Stimulated activated CD4-positive, alpha-beta T cell treated with anti-CD3 and anti-CD28 coated beads, Interleukin-15, amount 100 ng/mL, for 48 hours (primary cell): ENCODE measurements around the gene FFAR3.
"Not testable (repeated sequence)": the region's sequence is repeated elsewhere in the genome, so short reads cannot be mapped to it uniquely, and the experiment has no call there.

Experiments
- DNase-seq, 2 donors: peaks; one replicate each; pipeline ENCODE4 v3.0.0-alpha.2; 2020; ENCODE audit warnings: low read depth in 2 of 2

Gene FFAR3

DNA sequence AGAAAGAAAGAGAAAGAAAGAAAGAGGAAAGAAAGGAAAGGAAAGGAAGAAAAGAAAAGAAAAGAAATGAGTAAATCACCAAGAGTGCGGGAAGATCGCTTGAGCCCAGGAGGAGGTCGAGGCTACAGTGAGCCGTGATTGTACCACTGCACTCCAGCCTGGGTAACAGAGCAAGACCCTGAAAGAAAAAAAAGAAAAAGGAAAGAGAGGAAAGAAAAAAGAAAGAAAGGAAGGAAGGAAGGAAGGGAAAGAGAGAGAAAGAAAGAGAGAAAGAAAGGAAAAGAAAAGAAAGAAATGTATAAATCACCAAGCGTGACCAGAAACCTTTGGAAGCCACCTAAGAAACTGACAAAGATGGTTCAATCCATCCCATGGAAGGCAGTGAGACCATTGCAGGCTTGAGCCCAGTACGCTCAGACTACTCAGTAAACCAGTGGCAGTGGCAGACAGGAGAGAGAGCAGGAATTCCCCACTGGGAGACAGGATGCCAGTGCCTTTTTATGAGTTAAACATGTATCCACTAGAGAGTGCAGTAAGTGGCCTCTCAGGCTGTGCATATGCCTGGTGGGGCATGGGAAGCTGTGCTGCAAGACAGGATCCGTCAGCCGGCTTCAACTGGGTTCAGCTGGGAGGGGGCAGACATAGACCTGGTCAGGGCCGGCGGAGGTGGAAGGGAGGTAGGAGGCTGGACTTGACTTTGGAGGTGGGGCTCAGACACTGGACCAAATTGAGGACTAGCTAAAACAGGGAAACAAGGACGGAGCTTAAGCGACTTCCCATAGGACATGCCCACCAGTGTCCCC is 17.4 kb downstream of the FFAR3 start:
- DNase-seq: no peak

DNA sequence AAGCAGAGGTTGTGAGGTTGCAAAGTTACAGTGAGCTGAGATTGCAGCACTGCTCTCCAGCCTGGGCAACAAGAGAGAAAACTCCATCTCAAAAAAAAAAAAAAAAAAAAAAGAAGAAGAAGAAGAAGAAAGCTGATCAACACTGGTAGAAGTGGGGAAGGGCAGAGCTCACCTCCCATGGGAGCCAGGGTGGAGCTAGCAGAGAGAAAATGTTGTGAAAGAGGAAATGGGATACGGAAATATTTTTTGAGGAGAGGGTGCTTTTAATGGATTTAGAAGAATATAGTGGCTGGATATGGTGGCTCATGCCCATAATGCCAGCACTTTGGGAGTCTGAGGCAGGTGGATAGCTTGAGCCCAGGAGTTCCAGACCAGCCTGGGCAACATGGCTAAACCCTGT is 19.4 kb downstream of the FFAR3 start:
- no peak for DNase-seq

DNA sequence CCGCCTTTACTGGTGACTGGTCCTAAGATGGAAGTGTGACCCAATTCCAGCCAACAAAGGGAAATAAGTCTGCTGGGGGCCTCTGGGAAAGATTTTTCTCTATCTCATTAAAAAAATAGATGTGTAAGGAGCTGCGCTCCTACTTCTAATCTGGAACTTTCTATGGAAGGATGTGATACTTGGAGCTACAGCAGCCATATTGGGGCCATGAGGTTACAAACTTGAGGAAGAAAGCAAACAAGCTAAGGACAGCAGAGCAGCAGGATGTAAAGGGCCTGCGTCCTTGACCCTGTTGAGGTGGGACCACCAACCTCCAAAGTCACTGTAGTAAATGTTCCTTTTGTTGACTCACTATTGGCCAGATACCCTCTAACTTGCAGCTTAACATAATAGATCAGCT is 20.1 kb downstream of the FFAR3 start:
- no peak for DNase-seq

DNA sequence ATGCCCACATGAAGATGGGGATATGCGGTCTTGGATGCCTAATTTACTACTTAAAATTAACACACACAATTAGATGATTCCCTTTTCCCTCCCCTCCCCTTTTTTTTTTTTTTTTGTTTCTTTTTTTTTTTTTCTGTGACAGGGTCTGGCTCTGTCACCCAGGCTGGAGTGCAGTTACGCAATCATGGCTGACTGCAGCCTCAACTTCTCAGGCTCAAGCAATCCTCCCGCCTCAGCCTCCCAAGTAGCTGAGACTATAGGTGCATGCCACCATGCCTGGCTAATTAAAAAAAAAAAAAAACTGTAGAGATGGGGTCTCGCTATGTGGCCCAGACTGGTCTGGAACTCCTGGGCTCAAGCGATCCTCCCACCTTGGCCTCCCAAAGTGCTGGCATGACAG is 21.3 kb downstream of the FFAR3 start:
- DNase-seq: not testable (repeated sequence)

DNA sequence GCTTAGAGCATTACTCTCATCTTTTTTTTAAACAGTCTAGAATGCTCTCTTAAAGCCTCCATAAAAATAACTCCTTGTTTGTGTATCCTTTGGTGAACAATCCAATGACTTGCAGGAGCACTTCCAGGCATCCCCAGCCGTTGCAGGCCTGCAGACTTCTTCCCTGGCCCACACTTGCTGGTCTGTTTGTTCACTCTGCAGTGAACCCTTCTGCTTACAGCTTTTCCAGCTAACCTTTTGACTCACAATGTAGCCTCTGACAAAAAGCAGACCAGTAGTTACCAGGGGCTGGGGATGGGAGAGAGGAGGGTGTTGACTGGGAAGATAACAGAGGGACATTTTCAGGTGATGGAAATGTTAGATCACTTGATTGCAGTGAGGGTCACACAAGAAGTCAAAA is 21.7 kb downstream of the FFAR3 start:
- DNase-seq: no peak

DNA sequence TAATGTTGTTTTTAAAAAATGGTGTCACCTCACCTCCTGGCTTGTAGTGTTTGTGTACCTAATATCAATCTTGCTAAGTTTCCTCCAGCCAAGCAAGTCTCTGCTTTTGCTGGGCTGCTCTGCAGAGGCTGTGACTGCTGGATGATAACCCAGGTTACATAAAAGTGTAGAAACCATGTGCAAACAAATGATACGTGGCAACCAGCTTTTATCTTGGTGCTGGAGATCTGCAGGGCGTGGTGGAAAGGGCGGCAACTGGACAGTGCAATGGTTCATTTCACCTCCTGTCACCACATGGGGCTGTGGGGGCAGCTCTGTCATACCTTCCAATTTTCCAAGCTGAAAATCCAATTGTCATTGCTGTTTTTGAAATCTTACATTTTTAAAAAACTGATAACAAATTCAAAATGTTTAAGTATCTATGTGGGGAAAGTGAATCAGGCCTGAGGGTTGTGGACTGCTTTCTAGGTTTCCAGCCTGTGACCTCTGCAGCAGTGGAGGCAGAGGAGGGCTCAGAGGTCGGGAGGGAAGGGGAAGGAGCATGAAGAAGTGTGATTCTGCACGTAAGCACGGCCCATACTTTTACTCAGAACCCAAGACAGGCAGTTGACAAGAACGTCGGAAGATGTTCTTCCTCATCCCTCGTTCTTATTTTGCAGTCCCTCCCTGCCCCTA is 22.3 kb downstream of the FFAR3 start:
- no peak for DNase-seq

DNA sequence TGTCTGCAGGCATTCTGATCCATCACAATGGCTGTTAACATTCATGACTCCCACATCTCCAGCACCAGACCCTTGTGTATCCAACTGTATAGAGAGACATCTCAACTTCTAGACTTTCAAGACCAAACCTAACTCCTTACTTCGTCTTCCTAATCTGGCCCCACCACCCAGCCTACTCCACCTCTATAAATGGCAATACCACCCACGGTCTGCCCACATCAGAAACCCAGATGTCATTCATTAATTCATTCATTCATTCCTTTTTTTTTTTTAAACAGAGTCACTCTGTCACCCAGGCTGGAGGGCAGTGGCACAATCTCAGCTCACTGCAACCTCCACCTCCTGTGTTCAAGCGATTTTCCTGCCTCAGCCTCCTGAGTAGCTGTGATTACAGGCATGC is 23.1 kb downstream of the FFAR3 start:
- DNase-seq: no peak

DNA sequence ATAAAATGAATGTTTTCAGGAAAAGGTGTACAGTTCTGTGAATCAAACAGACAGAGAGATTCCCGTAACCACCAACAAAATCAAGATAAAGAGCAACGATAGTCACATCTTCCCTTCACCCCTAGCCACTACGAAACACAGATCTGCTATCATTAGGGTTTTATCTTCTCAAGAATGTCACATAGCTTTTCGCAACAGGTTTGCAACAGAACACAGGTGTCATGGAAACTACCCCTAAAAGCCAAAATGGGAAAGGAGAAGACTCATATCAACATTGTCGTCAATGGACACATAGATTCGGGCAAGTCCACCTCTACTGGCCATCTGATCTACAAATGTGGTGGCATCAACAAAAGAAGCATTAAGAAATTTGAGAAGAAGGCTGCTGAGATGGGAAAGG is 23.7 kb downstream of the FFAR3 start:
- no peak for DNase-seq

DNA sequence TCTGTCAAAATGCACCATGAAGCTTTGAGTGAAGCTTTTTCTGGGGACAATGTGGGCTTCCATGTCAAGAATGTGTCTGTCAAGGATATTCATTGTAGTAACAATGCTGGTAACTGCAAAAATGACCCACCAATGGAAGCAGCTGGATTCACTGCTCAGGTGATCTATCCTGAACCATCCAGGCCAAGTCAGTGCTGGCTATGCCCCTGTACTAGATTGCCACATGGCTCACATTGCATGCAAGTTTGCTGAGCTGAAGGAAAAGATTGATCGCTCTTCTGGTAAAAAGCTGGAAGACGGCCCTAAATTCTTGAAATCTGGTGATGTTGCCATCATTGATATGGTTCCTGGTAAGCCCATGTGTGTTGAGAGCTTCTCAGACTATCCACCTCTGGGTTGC is 25.3 kb downstream of the FFAR3 start:
- DNase-seq: no peak

DNA sequence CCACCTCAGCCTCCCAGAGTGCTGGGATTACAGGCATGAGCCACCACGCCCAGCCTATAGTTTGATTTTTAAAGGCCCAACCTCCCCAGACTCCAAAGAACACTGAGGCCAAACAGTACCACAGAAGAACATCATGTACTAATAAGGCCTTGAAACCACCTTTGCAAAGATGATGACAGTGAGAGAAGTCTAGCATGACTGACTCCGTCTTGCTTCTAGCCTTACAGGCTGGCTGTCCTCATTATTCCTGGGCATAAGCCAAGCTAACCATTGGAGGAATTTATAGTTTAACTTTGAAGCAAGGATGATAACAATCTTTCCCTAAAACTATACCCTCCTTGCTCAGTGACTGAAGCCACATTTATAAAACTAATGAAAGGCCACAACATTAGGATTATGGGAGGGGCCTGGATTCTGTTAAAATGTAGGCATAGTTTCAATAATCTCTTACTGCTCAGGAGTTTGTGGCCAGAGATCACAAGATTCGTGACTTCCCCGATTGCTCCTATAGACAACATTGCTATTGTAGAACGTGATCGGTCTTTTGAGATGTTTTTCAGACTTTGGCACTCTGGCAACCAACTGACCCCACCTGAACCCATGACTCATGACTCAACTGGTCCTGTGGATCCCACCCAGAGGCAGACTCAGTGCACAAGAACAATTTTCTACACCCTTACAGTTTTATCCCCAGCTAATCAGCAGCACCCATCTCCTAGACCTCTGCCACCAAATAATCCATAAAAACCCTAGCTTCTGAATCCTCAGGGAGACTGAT is 30.2 kb downstream of the FFAR3 start:
- DNase-seq: no peak

DNA sequence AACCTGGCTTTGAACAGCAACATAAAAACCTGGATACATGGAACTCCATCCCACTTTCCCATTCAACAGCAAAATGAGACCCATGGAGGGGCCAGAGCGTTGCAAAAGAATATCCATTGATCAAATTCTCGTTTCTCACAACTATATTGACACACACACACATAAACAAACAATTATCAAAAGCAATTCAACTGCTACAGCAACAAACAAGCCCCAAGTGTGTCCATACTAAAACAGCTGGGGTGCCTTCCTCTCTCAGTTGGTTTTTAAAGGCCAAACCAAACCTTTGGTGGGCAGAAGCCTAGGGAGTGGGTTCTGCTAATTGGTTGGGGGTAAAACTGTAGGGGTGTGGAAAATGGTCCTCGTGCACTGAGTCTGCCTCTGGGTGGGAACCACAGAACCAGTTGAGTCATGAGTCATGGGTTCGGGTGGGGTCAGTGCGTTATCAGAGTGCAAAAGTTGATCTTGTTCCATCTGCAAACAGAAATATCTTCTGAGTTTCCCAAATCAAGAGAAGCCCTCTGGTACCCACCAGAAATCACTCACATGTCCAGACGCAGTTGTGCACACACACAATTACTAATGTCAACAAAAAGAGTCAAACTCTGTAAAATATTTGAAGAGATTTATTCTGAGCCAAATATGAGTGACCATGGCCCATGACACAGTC is 31.1 kb downstream of the FFAR3 start:
- no peak for DNase-seq

DNA sequence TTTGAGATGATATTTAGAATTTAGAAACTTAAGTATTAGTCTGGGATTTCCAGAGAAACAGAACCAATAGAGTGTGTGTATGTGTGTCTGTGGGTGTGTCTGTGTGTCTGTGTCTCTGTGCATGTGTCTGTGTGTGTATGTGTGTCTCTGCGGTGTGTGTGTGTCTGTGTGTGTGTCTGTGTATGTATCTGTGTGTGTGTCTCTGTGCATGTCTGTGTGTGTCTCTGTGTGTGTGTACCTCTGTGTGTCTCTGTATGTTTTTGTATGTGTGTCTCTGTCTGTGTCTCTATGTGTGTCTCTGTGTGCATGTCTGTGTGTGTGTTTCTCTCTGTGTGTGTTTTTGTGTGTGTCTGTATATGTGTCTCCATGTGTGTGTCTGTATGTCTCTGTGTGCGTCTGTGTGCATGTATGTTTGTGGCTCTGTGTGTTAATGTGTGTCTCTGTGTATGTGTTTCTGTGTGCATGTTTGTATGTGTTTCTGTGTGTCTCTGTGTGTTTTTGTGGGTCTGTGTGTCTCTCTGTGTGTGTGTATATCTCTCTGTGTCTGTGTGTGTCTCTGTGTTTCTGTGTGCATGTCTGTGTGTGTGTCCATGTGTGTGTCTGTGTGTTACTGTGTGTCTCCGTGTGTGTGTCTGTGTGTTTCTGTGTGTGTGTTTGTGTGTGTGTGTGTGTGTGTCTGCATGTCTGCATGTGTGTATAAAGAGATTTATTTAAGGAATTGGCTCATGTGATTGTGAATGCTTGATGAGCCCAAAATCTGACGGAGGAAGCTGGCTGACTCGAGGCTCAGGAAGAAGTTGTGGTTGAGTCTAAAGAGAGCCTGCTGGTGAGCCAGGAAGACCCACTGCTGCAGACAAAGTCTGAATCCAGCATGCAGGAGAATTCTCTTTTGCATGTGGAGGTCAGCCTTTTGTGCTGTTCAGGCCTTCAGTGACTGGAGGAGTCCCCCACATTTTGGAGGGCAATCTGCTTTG is 34.8 kb downstream of the FFAR3 start:
- no peak for DNase-seq

DNA sequence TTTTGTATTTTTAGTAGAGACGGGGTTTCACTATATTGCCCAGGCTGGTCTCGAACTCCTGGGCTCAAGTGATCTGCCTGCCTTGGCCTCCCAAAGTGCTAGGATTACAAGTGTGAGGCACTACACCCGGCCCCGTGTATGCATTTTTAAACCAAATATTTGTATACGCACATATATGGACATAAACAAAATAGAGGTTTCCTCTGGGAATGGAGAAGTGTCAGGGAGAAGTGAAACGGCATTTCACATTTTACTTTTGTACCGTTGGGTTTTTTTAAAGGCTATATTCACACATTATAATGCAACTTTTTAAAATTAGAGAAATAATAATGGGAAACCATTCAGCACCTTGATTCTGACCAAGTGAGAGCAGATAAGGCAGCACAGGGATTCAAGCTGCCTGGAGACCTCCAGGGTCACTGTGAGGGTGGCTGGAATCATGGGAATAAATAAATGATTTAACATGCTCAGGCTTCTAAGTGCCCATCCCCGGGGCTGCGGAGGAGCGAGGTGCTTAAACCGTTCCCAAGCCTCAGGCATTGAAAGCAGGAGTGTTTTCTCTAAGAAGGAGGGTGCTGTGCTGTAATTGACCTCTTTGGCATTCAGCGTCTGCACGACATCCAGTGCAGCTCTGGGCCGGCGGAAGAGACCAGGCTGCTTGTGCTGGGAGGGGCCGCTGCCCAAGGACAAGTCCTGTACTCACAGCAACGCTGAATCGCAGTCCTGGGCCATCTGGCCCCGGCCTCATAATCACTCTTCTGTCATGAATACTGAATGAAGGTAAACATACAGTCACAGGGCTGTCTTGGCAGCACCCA is 37.3 kb downstream of the FFAR3 start:
- DNase-seq: no peak

DNA sequence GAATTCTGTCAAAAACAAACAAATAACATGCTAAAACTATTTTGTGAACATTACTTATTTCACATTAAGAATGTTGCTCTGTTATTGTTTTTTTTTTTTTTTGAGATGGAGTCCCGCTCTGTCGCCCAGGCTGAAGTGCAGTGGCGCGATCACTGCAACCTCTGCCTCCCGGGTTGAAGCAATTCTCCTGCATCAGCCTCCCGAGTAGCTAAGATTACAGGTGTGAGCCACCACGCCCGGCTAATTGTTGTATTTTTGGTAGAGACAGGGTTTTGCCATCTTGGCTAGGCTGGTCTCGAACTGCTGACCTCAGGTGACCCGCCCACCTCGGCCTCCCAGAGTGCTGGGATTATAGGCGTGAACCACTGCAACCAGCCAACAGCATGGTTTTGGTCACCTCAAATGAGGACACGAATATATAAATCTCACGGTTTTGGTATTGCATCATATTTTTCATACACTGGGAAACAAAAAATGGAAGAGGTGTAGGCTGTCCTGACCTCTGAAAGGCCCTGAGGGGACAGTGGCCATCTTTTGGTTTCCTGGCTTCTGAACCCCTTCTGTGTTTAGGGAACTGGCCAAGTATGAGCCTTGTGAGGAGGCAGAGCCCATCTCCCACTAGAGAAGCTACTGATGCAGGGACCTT is 38.1 kb downstream of the FFAR3 start:
- no peak for DNase-seq

DNA sequence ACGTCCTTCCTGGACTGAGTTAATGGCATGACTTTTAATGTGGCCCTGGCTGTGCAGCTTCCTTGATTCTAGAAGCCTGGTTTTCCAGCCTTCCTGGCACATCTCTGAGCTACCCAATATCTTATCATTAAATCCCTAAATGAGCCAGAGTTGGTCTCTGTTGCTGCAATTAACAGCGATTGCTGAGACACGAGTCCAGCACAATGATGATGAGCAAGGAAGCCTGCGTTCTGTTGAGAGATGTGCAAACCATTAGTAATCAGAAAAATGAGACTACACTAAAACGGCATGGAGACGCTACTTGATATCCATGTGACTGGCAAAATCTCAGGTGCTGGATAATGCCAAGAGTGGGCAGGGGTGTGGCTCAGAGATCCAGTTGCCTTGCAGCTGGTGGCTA is 38.8 kb downstream of the FFAR3 start:
- no peak for DNase-seq

DNA sequence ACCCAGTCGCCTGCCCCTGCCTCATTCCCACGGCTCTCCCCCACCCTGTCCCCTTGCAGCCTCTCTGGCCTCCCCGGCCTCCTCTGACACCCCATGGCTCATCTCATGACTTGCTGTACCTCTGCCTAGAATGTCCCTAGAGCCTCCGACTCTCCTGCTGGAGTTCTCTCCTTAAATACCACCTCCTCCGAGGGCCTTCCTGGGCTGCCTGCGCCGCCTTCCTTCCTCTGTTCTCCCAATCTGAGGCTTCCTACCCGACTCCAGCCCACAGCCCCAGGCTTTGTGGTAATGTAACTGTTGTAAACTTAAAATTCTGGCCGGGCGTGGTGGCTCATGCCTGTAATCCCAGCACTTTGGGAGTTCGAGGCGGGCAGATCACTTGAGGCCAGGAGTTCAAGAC is 40.3 kb downstream of the FFAR3 start:
- no peak for DNase-seq

DNA sequence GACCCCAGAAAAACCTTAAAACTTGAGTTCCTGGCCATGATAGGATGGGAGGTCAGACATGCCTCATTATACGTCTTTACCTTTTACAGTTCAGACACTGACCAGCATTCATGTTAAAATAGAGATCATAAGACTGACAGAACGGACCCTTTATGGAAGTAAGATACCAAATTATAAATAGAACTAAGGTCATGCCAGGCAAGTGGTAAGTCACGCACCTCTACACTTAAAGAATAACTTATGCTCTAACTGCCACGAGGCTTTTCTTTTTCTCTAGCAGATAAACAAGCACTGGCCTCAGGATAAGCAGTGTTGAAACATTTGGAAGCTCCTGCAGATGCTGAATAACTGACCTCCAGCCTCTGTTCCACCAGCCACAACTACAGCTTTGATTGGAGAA is 41.0 kb downstream of the FFAR3 start:
- DNase-seq: no peak

DNA sequence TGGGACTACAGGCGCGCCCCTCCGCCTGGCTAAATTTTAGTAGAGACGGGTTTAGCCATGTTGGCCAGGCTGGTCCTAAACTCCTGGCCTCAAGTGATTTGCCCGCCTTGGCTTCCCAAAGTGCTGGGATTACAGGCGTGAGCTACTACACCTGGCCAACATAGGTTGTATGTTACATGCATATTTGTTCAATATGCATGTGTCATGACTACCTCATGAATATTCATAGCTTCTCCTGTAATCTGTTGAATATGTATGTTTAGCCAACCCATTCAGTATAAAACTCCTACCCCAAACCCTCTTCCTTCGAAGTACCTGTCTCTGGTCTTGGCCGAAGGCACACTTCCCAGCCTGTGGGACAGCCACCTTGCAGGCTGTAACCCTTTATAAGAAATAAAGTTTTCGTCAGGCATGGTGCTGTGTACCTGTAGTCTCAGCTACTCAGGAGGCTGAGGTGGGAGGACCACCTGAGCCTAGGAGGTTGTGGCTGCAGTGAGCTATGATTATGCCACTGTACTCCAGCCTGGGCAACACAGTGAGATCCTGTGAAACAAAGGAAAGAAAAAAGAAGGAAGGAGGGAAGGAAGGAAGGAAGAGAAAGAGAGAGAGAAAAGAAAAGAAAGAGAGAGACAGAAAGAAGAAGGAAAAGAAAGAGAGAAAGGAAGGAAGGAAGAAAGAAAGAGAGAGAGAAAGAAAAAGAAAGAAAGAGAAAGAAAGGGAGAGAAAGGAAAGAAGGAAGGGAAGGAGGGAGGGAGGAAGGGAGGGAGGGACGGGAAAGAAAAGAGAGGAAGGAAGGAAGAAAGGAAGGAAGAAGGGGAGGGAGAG is 41.9 kb downstream of the FFAR3 start:
- no peak for DNase-seq

DNA sequence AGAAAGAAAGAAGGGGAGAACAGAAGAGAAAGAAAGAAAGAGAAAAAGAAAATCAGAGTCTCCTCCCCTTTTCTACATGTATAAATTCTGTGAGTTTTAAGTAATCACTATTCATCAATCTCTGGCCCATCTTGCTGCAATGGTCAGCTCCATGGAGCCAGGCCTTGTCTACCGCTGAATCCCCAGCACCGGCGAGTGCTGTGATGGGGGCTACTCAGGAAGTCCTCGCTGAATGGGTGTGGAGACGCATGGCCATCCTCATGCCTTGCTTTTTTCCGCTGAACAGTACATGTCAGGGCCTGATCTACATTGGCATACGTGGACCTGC is 42.5 kb downstream of the FFAR3 start:
- DNase-seq: no peak
